Glutamatergic neuron (in vitro differentiated cells): ENCODE measurements around the gene NKAP. TPM values are rescaled to one million over a fixed set of nuclear protein-coding genes. Genes with fewer than 3 reads are reported as not detected.

ENCODE experiments used
- DNase-seq: peaks from one replicate; pipeline ENCODE4 v3.0.0; 2022
- H3K27ac Mint-ChIP-seq: one replicate; pipeline ENCODE4 v1.8.0; 2020; ENCODE audit warnings: mild to moderate bottlenecking, mixed read lengths, inconsistent platforms; ENCODE audit not compliant: unreplicated experiment
- H3K27me3 Mint-ChIP-seq: one replicate; pipeline ENCODE4 v1.8.0; 2020; ENCODE audit warnings: mild to moderate bottlenecking, moderate library complexity, mixed read lengths, inconsistent platforms; ENCODE audit not compliant: unreplicated experiment
- H3K36me3 Mint-ChIP-seq: one replicate; pipeline ENCODE4 v1.8.0; 2020; ENCODE audit warnings: mild to moderate bottlenecking, mixed read lengths, inconsistent platforms; ENCODE audit not compliant: unreplicated experiment
- H3K4me1 Mint-ChIP-seq: one replicate; pipeline ENCODE4 v1.8.0; 2020; ENCODE audit warnings: mild to moderate bottlenecking, low read depth, mixed read lengths, inconsistent platforms; ENCODE audit not compliant: unreplicated experiment
- H3K4me3 Mint-ChIP-seq: one replicate; pipeline ENCODE4 v1.8.0; 2020; ENCODE audit warnings: mild to moderate bottlenecking, mixed read lengths, inconsistent platforms; ENCODE audit not compliant: unreplicated experiment
- H3K9me3 Mint-ChIP-seq: one replicate; pipeline ENCODE4 v1.8.0; 2020; ENCODE audit warnings: mild to moderate bottlenecking, moderate library complexity, mixed read lengths, inconsistent platforms; ENCODE audit not compliant: unreplicated experiment
- long read RNA-seq: library from polyadenylated mRNA; unstranded; transcript quantifications from one replicate; pipeline ENCODE4 v2.0.0, GENCODE V29; 2020; ENCODE audit not compliant: unreplicated experiment
- total RNA-seq: library from RNA; stranded (reverse); fragmentation: NEBNext Ultra II Directional; extraction: Animal tissue kit (Norgen Biotek cat#: 25700); gene quantifications from one replicate; pipeline ENCODE4 v1.2.1, GENCODE V29; 2021; ENCODE audit not compliant: unreplicated experiment
- TF ChIP-seq, protein P1 (sequence below): fragments of 200-600 bp; sonication (generic); IDR thresholded peaks from one replicate; pipeline ENCODE4 v1.5.0; 2021; ENCODE audit not compliant: partially characterized antibody, unreplicated experiment

NKAP gene
- total RNA-seq, result 7.8 TPM
- long read RNA-seq, full-length matches to known transcripts, result 8 of 23 reads
- long read RNA-seq, partial matches to known transcripts, result 14 of 23 reads
- long read RNA-seq, other reads (novel, unspliced or antisense), result 1 of 23 reads

DNA sequence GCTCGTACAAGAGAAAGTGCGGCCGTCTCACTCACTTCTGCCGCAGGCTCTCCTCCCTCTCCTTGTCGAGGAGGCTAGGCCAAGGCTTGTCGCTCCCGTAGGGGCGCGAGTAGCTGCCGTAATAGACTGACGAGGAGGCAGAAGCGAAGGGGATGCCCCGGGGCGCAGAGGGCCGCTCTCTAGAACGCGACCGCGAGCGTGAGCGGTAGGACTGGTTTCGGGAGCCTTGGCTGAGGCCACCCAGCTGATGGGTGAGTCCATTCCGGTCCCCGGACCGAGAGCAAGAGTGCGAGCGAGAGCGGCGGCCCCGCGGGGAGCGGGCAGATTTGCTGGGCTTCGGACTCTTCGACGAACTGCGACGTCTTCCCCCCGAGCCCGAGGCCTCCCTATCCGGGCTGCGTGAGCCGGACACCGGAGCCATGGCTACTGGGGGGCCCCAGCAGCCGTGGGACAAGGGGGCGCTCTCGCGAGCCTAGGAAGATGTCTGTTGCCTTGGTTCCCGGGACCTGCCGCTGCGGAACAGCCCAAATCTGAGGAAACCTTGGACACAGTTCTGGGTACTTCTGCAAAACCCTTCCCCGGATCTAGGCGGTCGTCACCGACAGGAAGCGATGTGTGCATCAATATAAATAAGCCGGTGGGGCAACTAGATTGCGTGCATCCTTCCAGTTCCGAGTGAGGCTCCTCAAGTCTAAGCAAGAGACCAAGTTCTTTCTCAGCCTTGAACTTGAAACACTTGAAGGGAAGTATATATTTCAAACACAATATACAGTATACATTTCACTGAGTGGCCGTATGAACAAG lies at the start of gene NKAP:
NKAP (minus strand) TSS at position 567 of the 804 bp plus-strand sequence; CDS start at position 421, 146 bp downstream.
- H3K36me3 Mint-ChIP-seq, result no peaks in the 10 kb centered on the region
- H3K9me3 Mint-ChIP-seq, result no peaks in the 10 kb centered on the region
- TF ChIP-seq, protein P1, sequence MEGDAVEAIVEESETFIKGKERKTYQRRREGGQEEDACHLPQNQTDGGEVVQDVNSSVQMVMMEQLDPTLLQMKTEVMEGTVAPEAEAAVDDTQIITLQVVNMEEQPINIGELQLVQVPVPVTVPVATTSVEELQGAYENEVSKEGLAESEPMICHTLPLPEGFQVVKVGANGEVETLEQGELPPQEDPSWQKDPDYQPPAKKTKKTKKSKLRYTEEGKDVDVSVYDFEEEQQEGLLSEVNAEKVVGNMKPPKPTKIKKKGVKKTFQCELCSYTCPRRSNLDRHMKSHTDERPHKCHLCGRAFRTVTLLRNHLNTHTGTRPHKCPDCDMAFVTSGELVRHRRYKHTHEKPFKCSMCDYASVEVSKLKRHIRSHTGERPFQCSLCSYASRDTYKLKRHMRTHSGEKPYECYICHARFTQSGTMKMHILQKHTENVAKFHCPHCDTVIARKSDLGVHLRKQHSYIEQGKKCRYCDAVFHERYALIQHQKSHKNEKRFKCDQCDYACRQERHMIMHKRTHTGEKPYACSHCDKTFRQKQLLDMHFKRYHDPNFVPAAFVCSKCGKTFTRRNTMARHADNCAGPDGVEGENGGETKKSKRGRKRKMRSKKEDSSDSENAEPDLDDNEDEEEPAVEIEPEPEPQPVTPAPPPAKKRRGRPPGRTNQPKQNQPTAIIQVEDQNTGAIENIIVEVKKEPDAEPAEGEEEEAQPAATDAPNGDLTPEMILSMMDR, result no peak

GRCh38 chrX:119991005-119991787 lies 47.6 kb upstream of the NKAP start:
- Mint-ChIP-seq H3K4me3 (peak overlapping the region; percentile 78), H3K9me3 (peaks cover 2% of the 10 kb centered on the region), H3K27ac (no peak overlapping the region), H3K36me3 (no peaks in the 10 kb centered on the region), H3K27me3 (peaks cover 14% of the 10 kb centered on the region), H3K4me1 (no peaks in the 10 kb centered on the region)
- TF ChIP-seq, protein P1, result no peak
- DNase-seq, result peak; percentile 23

More for the DNA sequence above, at the start of gene NKAP:
- H3K4me3 Mint-ChIP-seq, result peak within 1 kb of the TSS; percentile 98
- DNase-seq, result peak; percentile 71
- peaks cover 1% of the 10 kb centered on the region for H3K27me3 Mint-ChIP-seq
- no peaks in the 10 kb centered on the region for H3K4me1 Mint-ChIP-seq
- H3K27ac Mint-ChIP-seq, result peak within 1 kb of the TSS; percentile 83

GRCh38 chrX:119990556-119991004 lies 47.0 kb upstream of the NKAP start:
- DNase-seq, result peak; percentile 20
- H3K9me3 Mint-ChIP-seq, result peaks cover 2% of the 10 kb centered on the region
- no peaks in the 10 kb centered on the region for H3K4me1 Mint-ChIP-seq
- no peak overlapping the region for H3K27ac Mint-ChIP-seq
- peak overlapping the region; percentile 78 for H3K4me3 Mint-ChIP-seq
- TF ChIP-seq, protein P1, result no peak
- no peaks in the 10 kb centered on the region for H3K36me3 Mint-ChIP-seq
- peaks cover 14% of the 10 kb centered on the region for H3K27me3 Mint-ChIP-seq

DNA sequence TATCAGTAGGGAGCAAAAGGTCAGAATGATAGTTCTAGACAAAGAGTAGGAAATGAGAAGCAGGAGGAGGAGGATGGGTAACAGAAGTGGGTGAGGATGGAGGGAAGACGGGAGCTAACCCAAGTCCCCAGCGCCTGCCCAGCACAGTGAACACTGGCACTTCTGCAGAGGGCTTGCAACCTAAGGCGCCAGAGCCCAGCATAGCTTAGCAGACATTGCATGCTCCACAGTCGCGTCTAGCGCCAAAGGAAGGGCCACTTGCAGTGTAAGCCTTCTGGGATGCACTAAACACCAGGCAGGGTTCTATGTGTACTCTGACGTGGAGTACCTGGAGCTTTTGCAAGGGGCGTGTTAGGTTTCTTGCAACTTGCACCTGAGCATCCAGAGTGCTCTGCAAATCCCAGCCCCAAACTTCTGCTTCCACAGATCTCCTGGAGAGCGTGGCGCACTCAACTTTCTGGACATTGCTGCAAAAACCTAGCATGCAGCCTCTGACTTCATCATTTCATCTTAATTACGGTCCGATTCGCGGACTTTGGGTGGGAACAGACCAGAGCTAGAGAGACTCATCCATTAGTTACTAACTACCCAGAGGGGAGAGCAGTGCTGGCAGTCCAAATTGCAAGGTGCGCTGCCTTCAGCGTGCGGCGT lies 46.5 kb upstream of the NKAP start:
- H3K27ac Mint-ChIP-seq, result no peak overlapping the region
- peaks cover 2% of the 10 kb centered on the region for H3K9me3 Mint-ChIP-seq
- no peaks in the 10 kb centered on the region for H3K36me3 Mint-ChIP-seq
- peaks cover 13% of the 10 kb centered on the region for H3K27me3 Mint-ChIP-seq
- H3K4me3 Mint-ChIP-seq, result peak overlapping the region; percentile 78
- TF ChIP-seq, protein P1, result no peak
- no peak for DNase-seq
- H3K4me1 Mint-ChIP-seq, result no peaks in the 10 kb centered on the region
